Endodermal cell (in vitro differentiated cells): ENCODE results near the gene GPC2. TPM values are rescaled to one million over a fixed set of nuclear protein-coding genes. Genes with fewer than 3 reads are reported as not detected.

Experiments used
- DNase-seq: peaks from one replicate; pipeline ENCODE4 v3.0.0-alpha.2; 2017
- H3K27ac ChIP-seq: 2 replicates; pipeline ENCODE4 v1.5.1; 2013; ENCODE audit warnings: mild to moderate bottlenecking, low read depth, low read length, moderate library complexity
- H3K27me3 ChIP-seq: 2 replicates; pipeline ENCODE4 v1.6.1; 2013; ENCODE audit warnings: mild to moderate bottlenecking, low read length, moderate library complexity; ENCODE audit not compliant: insufficient read depth, control insufficient read depth, poor library complexity, severe bottlenecking
- H3K36me3 ChIP-seq: 2 replicates; pipeline ENCODE4 v1.7.0; 2013; ENCODE audit warnings: mild to moderate bottlenecking, low read length, moderate library complexity; ENCODE audit not compliant: control insufficient read depth, insufficient read depth
- H3K4me1 ChIP-seq: one replicate; pipeline ENCODE4 v1.7.0; 2013; ENCODE audit warnings: low read length; ENCODE audit not compliant: control insufficient read depth, insufficient read depth
- H3K4me3 ChIP-seq: 2 replicates; pipeline ENCODE4 v1.5.1; 2013; ENCODE audit warnings: mild to moderate bottlenecking, low read length, moderate library complexity
- H3K9ac ChIP-seq: 2 replicates; pipeline ENCODE4 v1.6.1; 2013; ENCODE audit warnings: mild to moderate bottlenecking, low read length, moderate library complexity; ENCODE audit not compliant: poor library complexity, severe bottlenecking; ENCODE audit errors: extremely low read depth
- H3K9me3 ChIP-seq: 2 replicates; pipeline ENCODE4 v1.6.1; 2013; ENCODE audit warnings: mild to moderate bottlenecking, low read length, moderate library complexity; ENCODE audit not compliant: control insufficient read depth
- H3K27ac Mint-ChIP-seq: 2 replicates; pipeline ENCODE4 v1.8.0; 2020; ENCODE audit warnings: mixed read lengths
- H3K27me3 Mint-ChIP-seq: 2 replicates; pipeline ENCODE4 v1.8.0; 2021; ENCODE audit warnings: mild to moderate bottlenecking, mixed read lengths; ENCODE audit not compliant: insufficient read depth
- H3K36me3 Mint-ChIP-seq: 2 replicates; pipeline ENCODE4 v1.8.0; 2020; ENCODE audit warnings: low read depth, mixed read lengths
- H3K4me1 Mint-ChIP-seq: 2 replicates; pipeline ENCODE4 v1.8.0; 2020; ENCODE audit warnings: mixed read lengths
- H3K4me3 Mint-ChIP-seq: 2 replicates; pipeline ENCODE4 v1.8.0; 2020; ENCODE audit warnings: mild to moderate bottlenecking, moderate library complexity, mixed read lengths
- H3K9me3 Mint-ChIP-seq: 2 replicates; pipeline ENCODE4 v1.8.0; 2020; ENCODE audit warnings: mild to moderate bottlenecking, mixed read lengths
- WGBS, 2 experiments: methylation state at CpG; one replicate each; pipeline versions ENCODE4 v1.1.5 to v1.1.7; 2013; ENCODE audit warnings: missing lambda C conversion rate in 2 of 2, mixed read lengths in 1 of 2; ENCODE audit not compliant: insufficient coverage in 1 of 2, insufficient read length in 1 of 2; 5-methylcytosine and 5-hydroxymethylcytosine counted together
- microRNA-seq: library from miRNA; unstranded; fragments of <30 nt; microRNA quantifications from one replicate; pipeline ENCODE4 v1.2.0, GENCODE V29; 2020; ENCODE audit warnings: borderline microRNAs expressed
- total RNA-seq, 2 donors: library from RNA; stranded (reverse); fragmentation: NEBNext Ultra II Directional in 1 of 2; extraction: Animal tissue kit (Norgen Biotek cat#: 25700) in 1 of 2; gene quantifications; 2 replicates in 1 of 2; 3 replicates in 1 of 2; pipeline ENCODE4 v1.2.1, GENCODE V29; 2021
- TF ChIP-seq, protein P1 (sequence below): fragments of 200-600 bp; sonication (generic); conservative IDR thresholded peaks from 2 replicates; pipeline ENCODE4 v1.5.0; 2021; ENCODE audit warnings: antibody characterized with exemption, mild to moderate bottlenecking

GPC2 gene
- total RNA-seq, 2 donors from 2014 or later, result 39.3 to 56.1 TPM

DNA sequence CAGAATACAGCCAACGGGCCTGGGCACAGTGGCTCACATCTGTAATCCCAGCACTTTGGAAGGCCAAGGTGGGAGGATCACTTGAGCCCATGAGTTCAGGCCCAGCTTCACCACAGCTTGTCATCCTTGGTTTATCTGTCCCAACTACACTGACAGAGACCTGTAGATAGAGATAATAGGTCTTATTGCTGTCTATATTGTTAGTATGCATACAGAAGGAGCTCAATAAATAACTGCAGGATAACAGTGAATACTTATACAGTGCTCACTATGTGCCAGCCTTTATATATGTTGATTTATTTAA, 56.5 kb downstream of the GPC2 start:
- DNase-seq, result no peak
- Histone ChIP-seq H3K27me3 (no peaks in the 10 kb centered on the region), H3K4me3 (peak overlapping the region; percentile 95), H3K4me1 (no peaks in the 10 kb centered on the region), H3K9me3 (no peaks in the 10 kb centered on the region), H3K9ac (no peak overlapping the region), H3K27ac (no peak overlapping the region), H3K36me3 (peaks cover 5% of the 10 kb centered on the region)
- Mint-ChIP-seq H3K27me3 (no peaks in the 10 kb centered on the region), H3K36me3 (peaks cover 16% of the 10 kb centered on the region), H3K27ac (peak overlapping the region; percentile 99), H3K9me3 (no peaks in the 10 kb centered on the region), H3K4me3 (peak overlapping the region; percentile 99), H3K4me1 (peaks cover 8% of the 10 kb centered on the region)
- 58 to 80% methylated on average over 1 of the region's 1 CpG for WGBS, 2 experiments
- TF ChIP-seq, protein P1, sequence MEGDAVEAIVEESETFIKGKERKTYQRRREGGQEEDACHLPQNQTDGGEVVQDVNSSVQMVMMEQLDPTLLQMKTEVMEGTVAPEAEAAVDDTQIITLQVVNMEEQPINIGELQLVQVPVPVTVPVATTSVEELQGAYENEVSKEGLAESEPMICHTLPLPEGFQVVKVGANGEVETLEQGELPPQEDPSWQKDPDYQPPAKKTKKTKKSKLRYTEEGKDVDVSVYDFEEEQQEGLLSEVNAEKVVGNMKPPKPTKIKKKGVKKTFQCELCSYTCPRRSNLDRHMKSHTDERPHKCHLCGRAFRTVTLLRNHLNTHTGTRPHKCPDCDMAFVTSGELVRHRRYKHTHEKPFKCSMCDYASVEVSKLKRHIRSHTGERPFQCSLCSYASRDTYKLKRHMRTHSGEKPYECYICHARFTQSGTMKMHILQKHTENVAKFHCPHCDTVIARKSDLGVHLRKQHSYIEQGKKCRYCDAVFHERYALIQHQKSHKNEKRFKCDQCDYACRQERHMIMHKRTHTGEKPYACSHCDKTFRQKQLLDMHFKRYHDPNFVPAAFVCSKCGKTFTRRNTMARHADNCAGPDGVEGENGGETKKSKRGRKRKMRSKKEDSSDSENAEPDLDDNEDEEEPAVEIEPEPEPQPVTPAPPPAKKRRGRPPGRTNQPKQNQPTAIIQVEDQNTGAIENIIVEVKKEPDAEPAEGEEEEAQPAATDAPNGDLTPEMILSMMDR, result no peak

DNA sequence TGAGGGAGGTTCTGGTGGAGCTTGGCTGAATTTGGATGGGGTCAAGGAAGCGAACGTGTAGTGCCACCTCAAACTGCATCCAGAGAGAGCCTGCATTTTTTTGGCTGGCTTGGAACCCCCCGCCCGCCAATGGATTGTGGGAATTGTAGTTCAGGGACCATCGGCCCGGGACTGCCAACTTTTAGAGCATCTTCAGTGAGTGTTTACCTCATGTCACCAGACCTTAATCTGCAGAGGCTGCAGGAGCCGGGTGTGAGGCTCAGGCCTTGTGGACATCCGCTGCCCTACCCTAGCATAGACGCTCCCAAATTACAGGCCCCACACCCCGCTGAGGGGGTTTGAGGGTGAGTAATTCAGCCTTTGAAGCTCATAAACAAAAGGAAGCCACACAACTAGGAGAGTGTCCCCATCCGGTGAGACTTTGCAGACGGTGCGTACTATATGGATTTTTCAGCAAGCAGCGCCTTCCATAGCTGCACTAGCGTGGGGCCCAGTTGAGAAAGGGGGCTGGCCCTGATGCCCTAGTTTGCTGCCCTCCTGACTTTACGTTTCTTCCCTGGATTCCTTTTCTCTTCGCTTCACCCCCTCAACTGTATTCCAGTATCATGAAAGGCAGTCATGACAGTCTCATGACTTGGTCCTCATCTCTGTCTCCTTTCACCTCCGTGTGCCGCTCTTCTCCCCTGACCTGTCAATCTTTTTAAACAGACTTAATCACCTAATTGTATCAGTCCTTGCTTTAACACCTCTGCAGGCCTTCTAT, 57.0 kb downstream of the GPC2 start:
- DNase-seq, result peak; percentile 90
- Mint-ChIP-seq H3K36me3 (peaks cover 17% of the 10 kb centered on the region), H3K27me3 (no peaks in the 10 kb centered on the region), H3K27ac (peak overlapping the region; percentile 99), H3K9me3 (no peaks in the 10 kb centered on the region), H3K4me1 (peaks cover 8% of the 10 kb centered on the region), H3K4me3 (peak overlapping the region; percentile 99)
- Histone ChIP-seq H3K36me3 (peaks cover 6% of the 10 kb centered on the region), H3K4me3 (peak overlapping the region; percentile 95), H3K27ac (no peak overlapping the region), H3K4me1 (no peaks in the 10 kb centered on the region), H3K27me3 (no peaks in the 10 kb centered on the region), H3K9me3 (no peaks in the 10 kb centered on the region), H3K9ac (peak overlapping the region; percentile 88)
- TF ChIP-seq, protein P1, result no peak
- 19 to 33% methylated on average over 12 to 19 of the region's 19 CpGs for WGBS, 2 experiments

Small RNA genes within 50 kb of the gene (microRNA-seq; reads per million reads assigned to microRNA genes)
- gene MIR4658, result not detected

Other genes starting within 250 kb of the GPC2 start
- gene GJC3, start 247.8 kb downstream of the GPC2 start, total RNA-seq, result 1 to 10 TPM in 1 of 2 donors, under 1 TPM in 1; 0.82 to 1.4 TPM
- not detected for gene AZGP1, start 201.3 kb downstream of the GPC2 start, total RNA-seq
- 10 to 100 TPM; 57.1 to 68.0 TPM for gene ZKSCAN1, start 161.8 kb downstream of the GPC2 start, total RNA-seq
- gene ZSCAN21, start 127.6 kb downstream of the GPC2 start, total RNA-seq, result 10 to 100 TPM; 22.7 to 25.1 TPM
- 10 to 100 TPM; 32.8 to 39.9 TPM for gene ZNF3, start 95.7 kb downstream of the GPC2 start, total RNA-seq
- 100 to 1,000 TPM; 109 to 121 TPM for gene COPS6, start 88.4 kb downstream of the GPC2 start, total RNA-seq
- gene MCM7, start 76.0 kb downstream of the GPC2 start, total RNA-seq, result 100 to 1,000 TPM; 219 to 242 TPM
- gene AP4M1, start 75.7 kb downstream of the GPC2 start, total RNA-seq, result 10 to 100 TPM; 26.3 to 31.5 TPM
- gene TAF6, start 58.0 kb downstream of the GPC2 start, total RNA-seq, result 100 to 1,000 TPM in 1 of 2 donors, 10 to 100 TPM in 1; 83.1 to 113 TPM
- gene CNPY4, start 57.7 kb downstream of the GPC2 start, total RNA-seq, result 10 to 100 TPM; 16.2 to 19.4 TPM
- gene MBLAC1, start 50.4 kb downstream of the GPC2 start, total RNA-seq, result 1 to 10 TPM; 1.3 to 1.4 TPM
- gene LAMTOR4, start 28.5 kb downstream of the GPC2 start, total RNA-seq, result 100 to 1,000 TPM; 155 to 188 TPM
- 10 to 100 TPM; 24.7 to 30.0 TPM for gene TRAPPC14, start 18.7 kb downstream of the GPC2 start, total RNA-seq
- 1 to 10 TPM; 3.7 to 3.8 TPM for gene GAL3ST4, start 8.8 kb downstream of the GPC2 start, total RNA-seq
- gene STAG3, start 537 bp upstream of the GPC2 start, total RNA-seq, result 1 to 10 TPM; 1.2 to 3.3 TPM
- not detected for gene PVRIG, start 42.6 kb upstream of the GPC2 start, total RNA-seq
- not detected for gene SPDYE3, start 130.3 kb upstream of the GPC2 start, total RNA-seq
- gene PILRB, start 180.7 kb upstream of the GPC2 start, total RNA-seq, result 10 to 100 TPM; 51.9 to 84.4 TPM
- gene PILRA, start 196.1 kb upstream of the GPC2 start, total RNA-seq, result 10 to 100 TPM in 1 of 2 donors, 1 to 10 TPM in 1; 2.1 to 12.8 TPM